Tibial nerve (tissue), 4 donors: ENCODE results near the gene PTPRJ. TPM values are rescaled to one million over a fixed set of nuclear protein-coding genes. Genes with fewer than 3 reads are reported as not detected.
"Not testable (repeated sequence)": the region's sequence is repeated elsewhere in the genome, so short reads cannot be mapped to it uniquely, and the experiment has no call there.

Experiments used
- DNase-seq, 2 donors: peaks; one replicate each; pipeline ENCODE4 v3.0.0-alpha.2; 2019; ENCODE audit warnings: low spot score in 2 of 2
- H3K27ac ChIP-seq, 4 donors: fragments of 200-600 bp; sonication (generic) in 3 of 4; one replicate each; pipeline ENCODE4 v1.5.1; 2017 to 2019; ENCODE audit warnings: mild to moderate bottlenecking in 1 of 4
- H3K27me3 ChIP-seq, 2 donors: fragments of 200-600 bp; sonication (generic) in 1 of 2; one replicate each; pipeline versions ENCODE4 v1.5.1 to v1.6.0; 2017 to 2019
- H3K36me3 ChIP-seq, 3 donors: fragments of 200-600 bp; sonication (generic); one replicate each; pipeline ENCODE4 v1.5.1; 2018 to 2019
- H3K4me1 ChIP-seq, 4 donors: fragments of 200-600 bp; sonication (generic) in 3 of 4; one replicate each; pipeline ENCODE4 v1.5.1; 2017 to 2019
- H3K4me3 ChIP-seq, 4 donors: fragments of 200-600 bp; sonication (generic) in 3 of 4; one replicate each; pipeline ENCODE4 v1.5.1; 2017 to 2019; ENCODE audit warnings: mild to moderate bottlenecking in 1 of 4, moderate library complexity in 1 of 4
- H3K9me3 ChIP-seq, 4 donors: fragments of 200-600 bp; sonication (generic) in 3 of 4; one replicate each; pipeline ENCODE4 v1.5.1; 2017 to 2019
- CTCF ChIP-seq, 5 experiments: fragments of 200-600 bp in 3 of 5; fragments of 450-650 bp in 2 of 5; sonication (generic) in 3 of 5; IDR thresholded peaks; one replicate each; pipeline ENCODE4 v1.5.1; 2016 to 2019; ENCODE audit warnings: antibody characterized with exemption in 5 of 5, mild to moderate bottlenecking in 3 of 5, moderate library complexity in 2 of 5
- EP300 ChIP-seq, 2 donors: sonication (generic); formaldehyde crosslinking; IDR thresholded peaks; one replicate each; pipeline ENCODE4 v1.6.1; 2017; ENCODE audit warnings: antibody characterized with exemption in 2 of 2, mild to moderate bottlenecking in 1 of 2
- POLR2A ChIP-seq, 2 donors: fragments of 450-650 bp; IDR thresholded peaks; one replicate each; pipeline ENCODE4 v1.6.1; 2017; ENCODE audit warnings: antibody characterized with exemption in 2 of 2, mild to moderate bottlenecking in 2 of 2, moderate library complexity in 2 of 2
- WGBS, 2 donors: methylation state at CpG; one replicate each; pipeline ENCODE4 v1.1.5; 2018; 5-methylcytosine and 5-hydroxymethylcytosine counted together
- total RNA-seq, 4 donors: library from RNA; depleted of rRNA; stranded (reverse); fragments of >200 nt; gene quantifications; one replicate each; pipeline ENCODE4 v1.1.0, GENCODE V29; 2016

The PTPRJ gene
- total RNA-seq, 4 donors from 2014 or later = 20.5 to 24.3 (median 22.3) TPM

GRCh38 chr11:48019595-48019994, 39.2 kb downstream of the PTPRJ start:
- Histone ChIP-seq H3K9me3 (no peaks in the 10 kb centered on the region), H3K27me3 (no peaks in the 10 kb centered on the region), H3K36me3 (no peaks in the 10 kb centered on the region), H3K4me3 (no peak overlapping the region), H3K4me1 (peaks cover 0 to 65% (median 39%) of the 10 kb centered on the region in 4 donors), H3K27ac (peak overlapping the region in 3 of 4 donors; percentile 45 to 64 (median 50))
- WGBS, 2 donors = 83% methylated on average over 8 of the region's 8 CpGs
- TF ChIP-seq EP300 (IDR thresholded peaks at IDR 0.05) = no peak
- no peak for TF ChIP-seq CTCF (IDR thresholded peaks at IDR 0.05)
- no peak for TF ChIP-seq POLR2A (IDR thresholded peaks at IDR 0.05)
- DNase-seq = no peak

DNA sequence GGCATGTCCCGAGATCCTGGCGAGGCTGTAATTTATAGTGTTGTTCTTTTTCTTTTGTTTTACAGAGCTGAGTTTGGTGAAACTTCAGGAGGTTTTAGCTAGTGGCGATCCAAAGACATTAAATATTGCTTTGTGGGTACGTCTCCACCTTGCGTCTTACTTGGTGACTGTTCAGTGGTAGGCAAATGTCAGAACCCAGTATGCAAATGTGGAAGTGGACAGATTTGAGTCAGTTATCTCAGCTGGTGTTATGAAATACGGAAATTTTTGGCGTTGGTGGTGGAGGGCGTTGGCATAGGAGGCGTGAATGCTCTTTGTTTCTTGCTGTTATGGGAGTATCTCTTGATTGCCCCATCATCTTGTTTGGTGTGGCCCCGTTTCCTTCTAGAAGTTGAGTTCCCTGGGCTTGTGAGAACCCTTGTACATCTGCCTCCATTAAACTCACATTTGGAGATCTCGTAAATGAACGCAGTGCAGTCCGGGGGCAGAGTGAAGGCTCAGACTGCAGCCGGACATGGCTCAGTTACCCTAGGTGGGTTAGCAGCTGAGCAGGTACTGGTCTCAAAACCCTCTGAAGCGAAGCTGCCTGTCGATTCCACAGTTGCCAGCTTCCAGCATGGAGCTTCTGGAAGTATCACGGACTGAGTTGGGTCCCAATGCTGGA, 39.9 kb downstream of the PTPRJ start:
- TF ChIP-seq POLR2A (IDR thresholded peaks at IDR 0.05) (no peak), CTCF (IDR thresholded peaks at IDR 0.05) (no peak), EP300 (IDR thresholded peaks at IDR 0.05) (peak in 1 of 2 donors; percentile 55)
- H3K4me3 ChIP-seq = no peak overlapping the region
- WGBS, 2 donors = 74 to 81% methylated on average over 16 to 17 of the region's 17 CpGs
- H3K4me1 ChIP-seq = peaks cover 0 to 63% (median 42%) of the 10 kb centered on the region in 4 donors
- H3K9me3 ChIP-seq = no peaks in the 10 kb centered on the region
- H3K27me3 ChIP-seq = no peaks in the 10 kb centered on the region
- DNase-seq = no peak
- H3K27ac ChIP-seq = peak overlapping the region in 2 of 4 donors; percentile 4 to 50
- H3K36me3 ChIP-seq = no peaks in the 10 kb centered on the region

DNA sequence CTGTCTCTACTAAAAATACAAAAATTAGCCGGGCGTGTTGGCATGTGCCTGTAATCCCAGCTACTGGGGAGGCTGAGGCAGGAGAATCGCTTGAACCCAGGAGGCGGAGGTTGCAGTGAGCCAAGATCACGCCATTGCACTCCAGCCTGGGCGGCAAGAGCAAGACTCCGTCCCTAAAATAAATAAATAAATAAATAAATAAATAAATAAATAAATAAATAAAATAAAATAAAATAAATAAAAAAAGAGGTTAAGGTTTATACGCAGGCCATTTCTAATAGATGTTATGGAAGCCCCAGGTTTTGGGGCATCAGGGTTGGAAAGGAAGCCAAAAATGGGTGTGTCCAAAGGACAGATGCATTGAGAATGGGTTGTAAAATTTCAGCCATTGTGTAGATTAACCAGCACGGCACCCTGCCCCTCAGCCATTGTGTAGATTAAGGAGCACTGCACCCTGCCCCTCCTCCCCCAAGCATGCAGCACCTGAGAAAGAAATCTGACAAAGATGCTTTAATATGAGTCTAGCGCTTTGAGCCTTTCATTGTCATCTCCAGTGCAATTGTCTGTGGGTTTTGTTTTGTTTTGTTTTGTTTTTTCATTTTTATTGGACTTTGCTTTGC, 41.0 kb downstream of the PTPRJ start:
- WGBS, 2 donors = 95 to 97% methylated on average over 10 of the region's 10 CpGs
- not testable (repeated sequence) for H3K4me3 ChIP-seq, H3K27ac ChIP-seq, DNase-seq, H3K27me3 ChIP-seq, H3K9me3 ChIP-seq, H3K36me3 ChIP-seq
- peaks cover 0 to 58% (median 45%) of the 10 kb centered on the region in 4 donors for H3K4me1 ChIP-seq

DNA sequence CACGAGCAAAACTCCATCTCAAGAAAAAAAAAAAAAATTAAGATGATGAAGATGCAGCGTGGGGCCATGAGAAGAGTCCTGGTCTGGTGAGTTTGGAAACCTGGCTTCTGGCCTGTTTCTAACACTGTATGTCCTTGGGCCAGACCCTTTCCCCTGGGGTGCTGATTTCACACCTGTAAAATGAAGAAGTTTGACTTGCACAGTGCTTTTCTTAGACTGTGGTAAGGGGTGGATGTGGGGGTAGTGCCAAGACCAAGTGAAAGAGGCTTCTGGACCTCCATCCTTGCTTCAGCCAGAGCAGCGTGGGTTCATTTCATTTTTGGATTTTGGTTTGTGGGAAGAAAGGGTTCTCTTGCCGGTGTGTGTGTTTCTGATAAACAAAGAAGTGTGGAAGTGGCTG, 42.1 kb downstream of the PTPRJ start:
- Histone ChIP-seq H3K9me3 (no peaks in the 10 kb centered on the region), H3K27ac (no peak overlapping the region), H3K4me3 (no peak overlapping the region), H3K4me1 (peaks cover 0 to 50% (median 39%) of the 10 kb centered on the region in 4 donors), H3K36me3 (no peaks in the 10 kb centered on the region), H3K27me3 (no peaks in the 10 kb centered on the region)
- TF ChIP-seq CTCF (IDR thresholded peaks at IDR 0.05) = no peak
- TF ChIP-seq EP300 (IDR thresholded peaks at IDR 0.05) = no peak
- no peak for TF ChIP-seq POLR2A (IDR thresholded peaks at IDR 0.05)
- WGBS, 2 donors = 74 to 82% methylated on average over 4 of the region's 4 CpGs
- no peak for DNase-seq

GRCh38 chr11:48023608-48024007, 43.2 kb downstream of the PTPRJ start:
- WGBS, 2 donors = 96 to 98% methylated on average over 7 of the region's 7 CpGs
- not testable (repeated sequence) for DNase-seq

DNA sequence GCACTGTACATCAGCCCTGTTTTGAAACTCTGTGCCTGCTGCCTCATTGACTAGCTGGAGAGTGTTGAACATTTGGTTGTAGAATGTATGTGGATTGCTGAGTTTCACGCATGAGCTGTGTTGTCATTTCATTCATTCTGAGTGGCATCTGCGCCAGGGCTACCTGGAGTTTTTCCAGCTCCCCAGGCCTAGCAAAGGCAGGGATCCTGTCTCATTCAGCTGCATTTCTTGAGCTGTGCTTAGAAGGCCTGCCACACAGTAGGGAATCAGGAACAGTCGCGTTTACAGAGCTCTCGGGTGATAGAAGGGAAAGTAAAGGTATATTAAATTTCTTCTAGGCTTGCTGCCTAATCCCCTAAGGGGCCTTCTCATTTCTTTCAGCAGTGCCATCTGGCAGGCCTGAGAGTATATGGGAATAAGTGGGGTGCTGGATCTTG, 44.3 kb downstream of the PTPRJ start:
- H3K4me1 ChIP-seq = peaks cover 0 to 46% (median 34%) of the 10 kb centered on the region in 4 donors
- peak overlapping the region in 2 of 4 donors; percentile 2 to 8 for H3K27ac ChIP-seq
- WGBS, 2 donors = 72 to 79% methylated on average over 5 of the region's 5 CpGs
- no peak for TF ChIP-seq EP300 (IDR thresholded peaks at IDR 0.05)
- no peak for TF ChIP-seq CTCF (IDR thresholded peaks at IDR 0.05)
- TF ChIP-seq POLR2A (IDR thresholded peaks at IDR 0.05) = no peak
- H3K4me3 ChIP-seq = no peak overlapping the region
- no peaks in the 10 kb centered on the region for H3K36me3 ChIP-seq
- no peaks in the 10 kb centered on the region for H3K9me3 ChIP-seq
- no peak for DNase-seq
- no peaks in the 10 kb centered on the region for H3K27me3 ChIP-seq

More at GRCh38 chr11:48023608-48024007, 43.2 kb downstream of the PTPRJ start:
- not testable (repeated sequence) for H3K27ac ChIP-seq, H3K9me3 ChIP-seq, H3K36me3 ChIP-seq, H3K27me3 ChIP-seq, H3K4me3 ChIP-seq
- peaks cover 0 to 46% (median 38%) of the 10 kb centered on the region in 4 donors for H3K4me1 ChIP-seq
